Measurements from ENCODE around the gene MYADM.

Gene MYADM, protein sequence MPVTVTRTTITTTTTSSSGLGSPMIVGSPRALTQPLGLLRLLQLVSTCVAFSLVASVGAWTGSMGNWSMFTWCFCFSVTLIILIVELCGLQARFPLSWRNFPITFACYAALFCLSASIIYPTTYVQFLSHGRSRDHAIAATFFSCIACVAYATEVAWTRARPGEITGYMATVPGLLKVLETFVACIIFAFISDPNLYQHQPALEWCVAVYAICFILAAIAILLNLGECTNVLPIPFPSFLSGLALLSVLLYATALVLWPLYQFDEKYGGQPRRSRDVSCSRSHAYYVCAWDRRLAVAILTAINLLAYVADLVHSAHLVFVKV

DNA sequence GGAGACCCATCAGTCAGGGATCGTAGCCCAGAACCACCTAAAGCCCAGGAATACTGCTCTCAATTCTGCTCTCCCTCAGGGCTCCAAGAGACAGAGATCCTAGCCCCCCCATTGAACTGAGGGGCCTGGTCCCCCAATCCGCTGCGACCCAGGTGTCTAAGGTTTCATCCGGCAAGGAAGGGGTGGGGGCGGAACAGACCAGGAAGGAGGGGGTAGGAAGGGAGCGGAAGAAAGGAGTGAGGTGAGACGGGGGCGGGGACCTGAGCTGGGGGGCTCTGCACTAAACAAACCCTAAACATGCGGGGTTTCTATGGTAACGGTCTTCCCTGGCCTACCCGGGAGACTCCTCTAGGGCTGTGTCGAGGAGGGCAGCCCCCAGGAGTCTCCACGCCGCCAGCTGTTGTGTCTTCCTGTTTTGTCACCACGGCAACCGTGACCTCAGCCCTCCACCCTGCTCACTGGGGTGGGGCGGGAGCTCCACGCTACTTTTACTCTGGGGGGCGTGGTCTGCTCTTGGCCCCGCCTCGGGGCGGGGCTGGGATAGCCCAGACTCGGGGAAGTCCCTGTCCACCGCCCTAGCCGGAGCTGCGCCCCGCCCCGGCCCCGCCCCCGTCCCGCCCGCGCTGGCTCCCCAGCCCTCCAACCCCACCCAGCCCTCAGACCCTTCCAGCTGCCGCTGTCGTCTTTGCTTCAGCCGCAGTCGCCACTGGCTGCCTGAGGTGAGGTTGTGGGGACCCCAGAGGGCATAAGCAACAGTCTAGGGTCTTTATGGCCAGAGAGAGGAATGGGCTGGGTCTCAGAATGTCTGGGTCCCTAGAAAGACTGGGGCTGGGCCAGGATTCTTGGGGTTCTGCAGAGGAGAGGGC is at the start of gene MYADM:
Gene MYADM (plus strand): TSS at position 659 of the 866 bp plus-strand sequence. CDS start 5,647 bp downstream, outside the sequence.
- H3K4me1 ChIP-seq (ENCODE audit: control insufficient read depth in 1 of 2, insufficient read depth in 1 of 2, low read depth in 1 of 2, low read length in 1 of 2) = peaks cover 43 to 44% of the 10 kb centered on the region in 2 experiments

DNA sequence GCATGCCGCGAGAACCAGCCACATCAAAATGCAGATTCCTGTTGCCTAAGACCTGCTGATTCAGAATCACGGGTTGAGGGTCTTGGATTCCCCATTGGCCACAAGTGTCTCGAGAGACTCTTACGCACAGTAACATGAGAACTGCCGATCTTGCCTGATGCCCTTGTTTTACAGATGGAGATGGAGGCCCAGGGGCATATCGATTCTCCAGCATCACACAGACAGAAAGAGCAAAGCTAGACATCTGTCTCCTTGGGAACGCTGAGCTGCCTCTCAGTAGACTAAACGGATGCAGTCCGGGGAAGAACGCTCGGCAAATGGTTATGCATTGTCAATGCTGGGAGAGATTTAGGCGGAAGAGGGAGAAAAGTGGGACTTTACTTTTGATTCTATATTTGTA is 48.9 kb upstream of the MYADM start:
- H3K4me3 ChIP-seq (ENCODE audit: low read depth in 1 of 2, low read length in 1 of 2) = no peak overlapping the region
- TF ChIP-seq, protein P1, sequence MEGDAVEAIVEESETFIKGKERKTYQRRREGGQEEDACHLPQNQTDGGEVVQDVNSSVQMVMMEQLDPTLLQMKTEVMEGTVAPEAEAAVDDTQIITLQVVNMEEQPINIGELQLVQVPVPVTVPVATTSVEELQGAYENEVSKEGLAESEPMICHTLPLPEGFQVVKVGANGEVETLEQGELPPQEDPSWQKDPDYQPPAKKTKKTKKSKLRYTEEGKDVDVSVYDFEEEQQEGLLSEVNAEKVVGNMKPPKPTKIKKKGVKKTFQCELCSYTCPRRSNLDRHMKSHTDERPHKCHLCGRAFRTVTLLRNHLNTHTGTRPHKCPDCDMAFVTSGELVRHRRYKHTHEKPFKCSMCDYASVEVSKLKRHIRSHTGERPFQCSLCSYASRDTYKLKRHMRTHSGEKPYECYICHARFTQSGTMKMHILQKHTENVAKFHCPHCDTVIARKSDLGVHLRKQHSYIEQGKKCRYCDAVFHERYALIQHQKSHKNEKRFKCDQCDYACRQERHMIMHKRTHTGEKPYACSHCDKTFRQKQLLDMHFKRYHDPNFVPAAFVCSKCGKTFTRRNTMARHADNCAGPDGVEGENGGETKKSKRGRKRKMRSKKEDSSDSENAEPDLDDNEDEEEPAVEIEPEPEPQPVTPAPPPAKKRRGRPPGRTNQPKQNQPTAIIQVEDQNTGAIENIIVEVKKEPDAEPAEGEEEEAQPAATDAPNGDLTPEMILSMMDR (IDR thresholded peaks at IDR 0.05) = no peak
- no peaks in the 10 kb centered on the region for H3K27me3 ChIP-seq
- peaks cover 76% of the 10 kb centered on the region for H3K36me3 ChIP-seq
- H3K9me3 ChIP-seq = no peaks in the 10 kb centered on the region
- H3K27ac ChIP-seq = no peak overlapping the region
- H3K4me1 ChIP-seq (ENCODE audit: control insufficient read depth in 1 of 2, insufficient read depth in 1 of 2, low read depth in 1 of 2, low read length in 1 of 2) = peaks cover 32 to 33% of the 10 kb centered on the region in 2 experiments

More for the DNA sequence above, at the start of gene MYADM:
- H3K4me3 ChIP-seq (ENCODE audit: low read depth in 1 of 2, low read length in 1 of 2) = peak within 1 kb of the TSS; percentile 97 to 100
- TF ChIP-seq, protein P1 (IDR thresholded peaks at IDR 0.05) = peak; percentile 63
- H3K27me3 ChIP-seq = peaks cover 30% of the 10 kb centered on the region
- peaks cover 15% of the 10 kb centered on the region for H3K36me3 ChIP-seq
- H3K27ac ChIP-seq = peak within 1 kb of the TSS; percentile 97
- no peaks in the 10 kb centered on the region for H3K9me3 ChIP-seq

DNA sequence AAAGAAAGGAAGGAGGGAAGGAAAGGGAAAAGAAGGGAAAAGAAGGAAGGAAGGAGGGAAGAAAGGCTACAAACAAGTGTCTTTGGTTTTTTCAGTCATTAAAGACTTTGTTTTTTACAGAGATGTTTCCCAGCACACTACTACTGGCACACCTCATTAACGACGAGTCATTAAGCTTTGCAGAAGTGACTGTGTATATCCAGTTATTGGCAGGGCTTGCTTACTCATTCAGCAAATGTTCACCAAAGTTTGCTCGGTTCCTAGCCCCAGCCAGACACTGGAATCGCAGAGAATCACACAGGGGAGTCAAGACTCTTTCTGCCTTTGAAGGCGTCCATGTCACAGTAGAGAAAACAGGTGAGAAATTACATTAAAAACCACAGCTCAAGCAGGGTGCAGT is 47.8 kb upstream of the MYADM start:
- Histone ChIP-seq H3K4me3 (ENCODE audit: low read depth in 1 of 2, low read length in 1 of 2) (peak overlapping the region in 1 of 2 experiments; percentile 12), H3K36me3 (peaks cover 65% of the 10 kb centered on the region), H3K27me3 (no peaks in the 10 kb centered on the region), H3K27ac (peak overlapping the region; percentile 78), H3K9me3 (no peaks in the 10 kb centered on the region), H3K4me1 (ENCODE audit: control insufficient read depth in 1 of 2, insufficient read depth in 1 of 2, low read depth in 1 of 2, low read length in 1 of 2) (peaks cover 43 to 44% of the 10 kb centered on the region in 2 experiments)
- TF ChIP-seq, protein P1 (IDR thresholded peaks at IDR 0.05) = no peak

DNA sequence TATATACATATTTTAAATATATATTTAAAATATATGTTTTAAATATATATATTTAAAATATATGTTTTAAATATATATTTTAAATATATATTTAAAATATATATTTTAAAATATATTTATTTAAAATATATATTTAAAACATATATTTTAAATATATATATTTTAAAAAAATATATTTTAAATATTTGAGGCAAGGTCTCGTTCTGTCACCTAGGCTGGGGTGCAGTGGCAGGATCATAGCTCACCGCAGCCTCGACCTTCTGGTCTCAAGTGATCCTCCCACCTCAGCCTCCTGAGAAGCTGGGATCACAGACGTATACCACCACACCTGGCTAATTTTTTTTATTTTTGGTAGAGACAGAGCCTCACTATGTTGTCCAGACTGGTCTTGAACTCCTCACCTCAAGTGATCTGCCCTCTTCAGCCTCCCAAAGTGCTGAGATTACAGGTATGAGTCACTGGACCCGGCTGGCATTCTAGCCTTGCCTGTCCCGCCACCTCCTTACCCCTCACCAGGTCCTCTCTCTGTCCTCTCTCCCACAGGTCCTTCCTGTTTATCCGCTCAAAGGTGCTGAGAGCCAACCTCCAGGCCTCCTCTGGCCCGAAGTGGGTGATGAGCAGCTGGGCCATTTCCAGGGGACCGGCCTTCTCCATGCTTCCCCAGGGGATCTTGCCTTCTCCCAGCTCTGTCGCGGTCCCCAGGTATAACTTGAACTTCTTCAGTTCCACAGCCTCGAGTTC is 44.1 kb upstream of the MYADM start:
- peak overlapping the region; percentile 89 to 91 for H3K4me3 ChIP-seq (ENCODE audit: low read depth in 1 of 2, low read length in 1 of 2)
- peaks cover 80% of the 10 kb centered on the region in 2 experiments for H3K4me1 ChIP-seq (ENCODE audit: control insufficient read depth in 1 of 2, insufficient read depth in 1 of 2, low read depth in 1 of 2, low read length in 1 of 2)
- H3K9me3 ChIP-seq = no peaks in the 10 kb centered on the region
- no peaks in the 10 kb centered on the region for H3K27me3 ChIP-seq
- H3K27ac ChIP-seq = peak overlapping the region; percentile 99
- peaks cover 28% of the 10 kb centered on the region for H3K36me3 ChIP-seq
- TF ChIP-seq, protein P1 (IDR thresholded peaks at IDR 0.05) = no peak

DNA sequence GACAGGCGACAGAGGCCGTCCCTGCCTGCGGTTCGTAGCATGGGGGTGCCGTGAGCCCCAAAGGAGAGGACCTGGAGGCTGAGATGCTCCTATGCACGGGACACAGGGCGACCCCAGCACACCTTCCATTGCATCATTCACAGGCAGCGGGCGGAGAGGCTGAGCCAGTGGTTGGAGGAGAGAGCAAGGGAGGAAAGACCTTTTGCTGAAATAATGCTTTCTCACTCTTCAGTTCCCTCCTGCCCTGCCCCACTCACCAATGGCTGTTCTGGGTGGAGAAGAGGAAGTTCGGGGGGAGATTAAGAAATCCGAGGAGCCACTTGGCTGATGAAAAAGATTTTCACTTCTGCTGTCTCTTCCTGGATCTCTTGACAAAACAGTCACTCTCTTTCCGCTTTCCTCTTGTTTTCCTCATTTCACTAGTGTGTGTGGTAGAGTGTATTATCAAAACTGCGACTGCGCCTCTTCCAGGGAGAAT is 43.5 kb upstream of the MYADM start, which contains the start of gene NLRP12:
Gene NLRP12 (minus strand): TSS at position 181 of the 478 bp plus-strand sequence. CDS start 140 bp downstream, at position 41.
- no peaks in the 10 kb centered on the region for H3K27me3 ChIP-seq
- TF ChIP-seq, protein P1 (IDR thresholded peaks at IDR 0.05) = no peak
- H3K4me3 ChIP-seq (ENCODE audit: low read depth in 1 of 2, low read length in 1 of 2) = peak within 1 kb of the TSS; percentile 89 to 91
- peaks cover 23% of the 10 kb centered on the region for H3K36me3 ChIP-seq
- H3K4me1 ChIP-seq (ENCODE audit: control insufficient read depth in 1 of 2, insufficient read depth in 1 of 2, low read depth in 1 of 2, low read length in 1 of 2) = peaks cover 86 to 87% of the 10 kb centered on the region in 2 experiments
- peak within 1 kb of the TSS; percentile 99 for H3K27ac ChIP-seq
- H3K9me3 ChIP-seq = no peaks in the 10 kb centered on the region
